Fibroblast of lung (primary cell): ENCODE measurements around the gene CRNN.

Source experiments
- EZH2 ChIP-seq: IDR thresholded peaks from 2 replicates; pipeline ENCODE4 v1.5.1; 2012; ENCODE audit warnings: low read length, control low read depth, mild to moderate bottlenecking; ENCODE audit errors: missing control alignments
- TF ChIP-seq, protein P1 (sequence below), 2 donors: IDR thresholded peaks in 1 of 2; conservative IDR thresholded peaks in 1 of 2; 1 replicate in 1 of 2; 2 replicates in 1 of 2; pipeline ENCODE4 v1.5.1; 2011 to 2012; ENCODE audit warnings: low read length in 2 of 2, control low read depth in 1 of 2, inconsistent platforms in 1 of 2, low read depth in 1 of 2, mild to moderate bottlenecking in 1 of 2

DNA sequence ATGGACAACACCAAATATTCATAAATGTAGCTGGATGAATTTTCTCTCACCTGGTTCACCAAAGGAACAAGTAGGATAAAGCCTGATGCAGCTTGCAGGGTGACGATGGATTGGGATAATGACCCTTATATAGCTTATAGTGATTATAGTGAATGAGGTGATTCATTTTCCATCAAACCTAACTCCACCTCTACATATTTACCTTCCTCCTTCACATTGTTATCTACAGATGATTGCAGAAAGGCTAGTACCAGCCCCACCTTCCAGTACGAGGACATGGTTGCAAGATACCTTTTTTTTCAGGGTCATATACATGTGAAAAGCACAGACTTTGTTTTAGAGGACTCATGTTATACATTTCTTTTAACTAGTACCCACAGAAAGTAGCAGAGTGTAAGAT lies 54.2 kb downstream of the CRNN start, which contains the start of gene FLG2:
- TF ChIP-seq, protein P1, sequence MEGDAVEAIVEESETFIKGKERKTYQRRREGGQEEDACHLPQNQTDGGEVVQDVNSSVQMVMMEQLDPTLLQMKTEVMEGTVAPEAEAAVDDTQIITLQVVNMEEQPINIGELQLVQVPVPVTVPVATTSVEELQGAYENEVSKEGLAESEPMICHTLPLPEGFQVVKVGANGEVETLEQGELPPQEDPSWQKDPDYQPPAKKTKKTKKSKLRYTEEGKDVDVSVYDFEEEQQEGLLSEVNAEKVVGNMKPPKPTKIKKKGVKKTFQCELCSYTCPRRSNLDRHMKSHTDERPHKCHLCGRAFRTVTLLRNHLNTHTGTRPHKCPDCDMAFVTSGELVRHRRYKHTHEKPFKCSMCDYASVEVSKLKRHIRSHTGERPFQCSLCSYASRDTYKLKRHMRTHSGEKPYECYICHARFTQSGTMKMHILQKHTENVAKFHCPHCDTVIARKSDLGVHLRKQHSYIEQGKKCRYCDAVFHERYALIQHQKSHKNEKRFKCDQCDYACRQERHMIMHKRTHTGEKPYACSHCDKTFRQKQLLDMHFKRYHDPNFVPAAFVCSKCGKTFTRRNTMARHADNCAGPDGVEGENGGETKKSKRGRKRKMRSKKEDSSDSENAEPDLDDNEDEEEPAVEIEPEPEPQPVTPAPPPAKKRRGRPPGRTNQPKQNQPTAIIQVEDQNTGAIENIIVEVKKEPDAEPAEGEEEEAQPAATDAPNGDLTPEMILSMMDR (conservative IDR thresholded peaks at IDR 0.05 in 1 of 2, IDR thresholded peaks at IDR 0.05 in 1 of 2; ENCODE audit: low read depth in 1 of 2, low read length in 2 of 2) = no peak
- no peak for TF ChIP-seq EZH2
